HepG2 (cell line): ENCODE results near the gene HMX1. TPM values are rescaled to one million over a fixed set of nuclear protein-coding genes. Genes with fewer than 3 reads are reported as not detected.

ENCODE experiments used
- ATAC-seq: fragments of 200-7000 bp; cut with Tn5 transposase; 3 replicates; pipeline ENCODE4 v1.9.1; 2020; ENCODE audit warnings: mild to moderate bottlenecking, moderate library complexity
- BruUV-seq: library from RNA; stranded (reverse); fragments of 400-500 nt; replicated peaks from 2 replicates; lab custom pipeline; 2021; lab: Mats Ljungman, UMichigan
- CTCF ChIA-PET: fragments of 300-600 bp; formaldehyde crosslinking; extraction: SDS; loops from one replicate; lab custom pipeline; 2021; ENCODE audit warnings: low total read pairs, inconsistent platforms, low intra/inter-chr PET ratio; lab: Yijun Ruan, JAX
- POLR2A ChIA-PET: fragments of 350-600 bp; sonication (Branson Sonifier 250); formaldehyde crosslinking; loops from one replicate; lab custom pipeline; 2020; ENCODE audit warnings: antibody characterized with exemption, inconsistent platforms; lab: Yijun Ruan, JAX
- DNase-seq: peaks from one replicate; pipeline ENCODE4 v3.0.0-alpha.2; 2015; ENCODE audit warnings: low spot score
- FAIRE-seq: peaks from 3 replicates; lab custom pipeline; 2011; peaks lifted over from hg19 to GRCh38; lab: Jason Lieb, UNC
- H2AFZ ChIP-seq: one replicate; pipeline ENCODE4 v1.6.1; 2011; ENCODE audit warnings: low read length, inconsistent platforms
- H3K27ac ChIP-seq: fragments of 300-600 bp; 3 replicates; pipeline ENCODE4 v1.8.0; 2011; ENCODE audit warnings: mixed run types, mild to moderate bottlenecking, mixed read lengths, low read length, inconsistent platforms; ENCODE audit not compliant: insufficient read depth; ENCODE audit errors: extremely low read length
- H3K27me3 ChIP-seq, 2 experiments: fragments of 200-600 bp in 1 of 2; 2 replicates in 1 of 2; 3 replicates in 1 of 2; pipeline versions ENCODE4 v1.6.0 to v1.8.0; 2011; ENCODE audit warnings: low read length in 2 of 2, mild to moderate bottlenecking in 2 of 2, moderate library complexity in 2 of 2, inconsistent platforms in 1 of 2; ENCODE audit not compliant: insufficient read depth in 2 of 2, control insufficient read depth in 1 of 2
- H3K36me3 ChIP-seq, 2 experiments: fragments of 200-600 bp in 1 of 2; replicated peaks in 1 of 2; 2 replicates in 1 of 2; 3 replicates in 1 of 2; pipeline versions ENCODE4 v1.5.1 to v1.8.0; 2011; ENCODE audit warnings: low read length in 2 of 2, inconsistent platforms in 1 of 2; ENCODE audit not compliant: insufficient read depth in 2 of 2, control insufficient read depth in 1 of 2
- H3K4me1 ChIP-seq: 2 replicates; pipeline ENCODE4 v1.5.1; 2012; ENCODE audit warnings: low read length, inconsistent platforms; ENCODE audit not compliant: insufficient read depth
- H3K4me2 ChIP-seq: 2 replicates; pipeline ENCODE4 v1.6.0; 2011; ENCODE audit warnings: low read depth, low read length, inconsistent platforms
- H3K4me3 ChIP-seq, 3 experiments: fragments of 200-600 bp in 1 of 3; sonication (generic), shearing (Covaris generic) in 1 of 3; replicated peaks in 1 of 3; 2 replicates each; pipeline ENCODE4 v1.5.1; 2011 to 2016; ENCODE audit warnings: low read length in 3 of 3, inconsistent platforms in 2 of 3, low read depth in 2 of 3, mild to moderate bottlenecking in 2 of 3, control low read depth in 1 of 3, mixed read lengths in 1 of 3; ENCODE audit not compliant: insufficient read depth in 1 of 3
- H3K79me2 ChIP-seq: one replicate; pipeline ENCODE4 v1.6.1; 2011; ENCODE audit warnings: low read length, inconsistent platforms; ENCODE audit not compliant: insufficient read depth
- H3K9ac ChIP-seq: 2 replicates; pipeline ENCODE4 v1.6.0; 2011; ENCODE audit warnings: mild to moderate bottlenecking, low read depth, low read length, inconsistent platforms; ENCODE audit not compliant: insufficient read depth
- H3K9me3 ChIP-seq: 2 replicates; pipeline ENCODE4 v1.5.1; 2012; ENCODE audit warnings: mild to moderate bottlenecking, low read length
- H4K20me1 ChIP-seq: 2 replicates; pipeline ENCODE4 v1.6.0; 2011; ENCODE audit warnings: inconsistent platforms, mild to moderate bottlenecking, low read length, moderate library complexity; ENCODE audit not compliant: insufficient read depth
- FOXM1 ChIP-seq: sonication (generic); formaldehyde crosslinking; IDR thresholded peaks from 2 replicates; pipeline ENCODE4 v1.5.0; 2020; ENCODE audit warnings: missing genetic modification reagents
- FOXP1 ChIP-seq, 2 experiments: fragments of 450-650 bp in 1 of 2; IDR thresholded peaks; 2 replicates each; pipeline ENCODE4 v1.6.1; 2017 to 2018; ENCODE audit warnings: antibody characterized with exemption in 1 of 2
- MYC ChIP-seq: sonication (generic); formaldehyde crosslinking; IDR thresholded peaks from 2 replicates; pipeline ENCODE4 v1.9.0; 2021; ENCODE audit warnings: missing genetic modification reagents, borderline replicate concordance
- NFATC3 ChIP-seq: sonication (generic); formaldehyde crosslinking; IDR thresholded peaks from 2 replicates; pipeline ENCODE4 v1.5.1; 2020; ENCODE audit warnings: mild to moderate bottlenecking, missing genetic modification reagents
- NFRKB ChIP-seq: fragments of 450-650 bp; IDR thresholded peaks from 2 replicates; pipeline ENCODE4 v1.6.1; 2017
- NR2C2 ChIP-seq: sonication (generic); formaldehyde crosslinking; IDR thresholded peaks from 2 replicates; pipeline ENCODE4 v1.4.0; 2020; ENCODE audit warnings: missing genetic modification reagents, mild to moderate bottlenecking, moderate library complexity, borderline replicate concordance
- ZNF383 ChIP-seq: sonication (generic); formaldehyde crosslinking; IDR thresholded peaks from 2 replicates; pipeline ENCODE4 v1.4.0; 2020; ENCODE audit warnings: missing genetic modification reagents, mild to moderate bottlenecking, borderline replicate concordance
- ZNF430 ChIP-seq: sonication (generic); formaldehyde crosslinking; IDR thresholded peaks from 2 replicates; pipeline ENCODE4 v1.9.0; 2021; ENCODE audit warnings: mild to moderate bottlenecking, missing genetic modification reagents
- ZNF441 ChIP-seq: sonication (generic); formaldehyde crosslinking; IDR thresholded peaks from 2 replicates; pipeline ENCODE4 v1.7.0; 2021; ENCODE audit warnings: missing genetic modification reagents, borderline replicate concordance
- ZNF569 ChIP-seq: sonication (generic); formaldehyde crosslinking; IDR thresholded peaks from 2 replicates; pipeline ENCODE4 v1.5.0; 2020; ENCODE audit warnings: mild to moderate bottlenecking, missing genetic modification reagents, moderate library complexity, borderline replicate concordance
- ZNF614 ChIP-seq: IDR thresholded peaks from 2 replicates; pipeline ENCODE4 v1.6.1; 2018; ENCODE audit warnings: missing biosample characterization, missing genetic modification reagents, inconsistent platforms, borderline replicate concordance
- ZNF629 ChIP-seq: sonication (generic); formaldehyde crosslinking; conservative IDR thresholded peaks from 2 replicates; pipeline ENCODE4 v1.5.0; 2020; ENCODE audit warnings: missing genetic modification reagents
- WGBS: methylation state at CpG from one replicate; pipeline ENCODE4 v1.1.6; 2017; ENCODE audit warnings: low lambda C conversion rate; 5-methylcytosine and 5-hydroxymethylcytosine counted together
- in situ Hi-C: cut with HindIII; loops from 2 replicates; pipeline ENCODE4 v1.10.0; 2017; ENCODE audit warnings: low pct_unique_long_range_greater_than_20kb; ENCODE audit not compliant: extremely low pct_ligation_motif_present
- intact Hi-C: fragments of 100-400 bp; cut with micrococcal nuclease; formaldehyde crosslinking; loops from one replicate; pipeline ENCODE4 v1.10.0; 2022; ENCODE audit not compliant: unreplicated experiment
- polyA plus RNA-seq, 8 experiments: library from polyadenylated mRNA; depleted of rRNA in 3 of 8; stranded (reverse) in 7 of 8; unstranded in 1 of 8; fragments of >200 nt; fragmentation: Illumina TruSeq in 4 of 8; extraction: Trizol in 4 of 8; gene quantifications; 2 replicates each; pipeline versions ENCODE4 v1.2.1 to v1.2.3, GENCODE V29; 2011 to 2016; ENCODE audit warnings: low read depth in 4 of 8, missing spikeins in 1 of 8, mixed read lengths in 1 of 8; ENCODE audit not compliant: insufficient read depth in 1 of 8
- total RNA-seq, 5 experiments: library from RNA; depleted of rRNA; stranded (reverse); fragments of >200 nt; fragmentation: Illumina TruSeq; extraction: Trizol; gene quantifications; 2 replicates each; pipeline ENCODE4 v1.2.3, GENCODE V29; 2016; ENCODE audit warnings: low read depth in 1 of 5
- TF ChIP-seq, protein P1 (sequence below): IDR thresholded peaks from 2 replicates; pipeline ENCODE4 v1.6.1; 2016; ENCODE audit warnings: missing biosample characterization, missing genetic modification reagents, low read depth
- TF ChIP-seq, protein P2 (sequence below): sonication (generic); formaldehyde crosslinking; IDR thresholded peaks from 2 replicates; pipeline ENCODE4 v1.9.0; 2022; ENCODE audit warnings: missing genetic modification reagents, mild to moderate bottlenecking, borderline replicate concordance

HMX1 gene
- total and polyA plus RNA-seq, 2 of the 13 experiments (the other 11 are each of a cell fraction or from before 2014, with no cell fraction given) = not detected

DNA sequence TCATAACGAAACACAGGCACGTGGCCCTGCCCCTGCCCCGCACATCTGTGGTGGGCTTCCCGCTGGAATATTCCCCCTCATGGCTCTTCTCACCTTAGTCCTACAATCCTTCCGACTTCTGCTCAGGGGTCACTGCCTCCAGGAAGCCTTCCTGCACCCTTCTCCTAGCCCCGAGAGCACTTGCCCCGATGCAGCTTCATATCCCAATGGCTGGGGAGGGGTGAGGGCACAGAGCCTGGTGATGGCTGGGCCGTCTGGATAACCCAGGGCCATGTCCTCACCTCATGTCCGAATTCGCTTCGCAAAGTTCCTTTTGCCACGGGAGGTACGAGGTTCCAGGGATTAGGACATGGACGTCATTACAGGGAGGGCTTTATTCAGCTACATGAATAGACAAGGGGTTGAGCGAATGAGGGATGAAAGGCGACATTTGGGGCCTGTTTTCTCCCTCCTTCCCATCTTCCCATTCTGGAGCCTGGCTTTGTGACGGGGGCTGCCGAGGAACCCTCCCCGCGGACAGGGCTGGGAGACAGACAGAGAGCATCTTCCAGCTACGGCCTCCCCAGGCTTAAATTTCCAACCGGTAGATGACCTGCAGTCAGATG, 35.5 kb upstream of the HMX1 start:
- Histone ChIP-seq H3K79me2 (no peaks in the 10 kb centered on the region), H3K4me3 (no peak overlapping the region), H2AFZ (no peak overlapping the region), H4K20me1 (no peaks in the 10 kb centered on the region), H3K9ac (no peak overlapping the region), H3K4me1 (no peaks in the 10 kb centered on the region), H3K36me3 (no peaks in the 10 kb centered on the region), H3K27me3 (peaks cover 19 to 84% of the 10 kb centered on the region in 2 experiments), H3K9me3 (no peaks in the 10 kb centered on the region), H3K27ac (no peak overlapping the region), H3K4me2 (no peak overlapping the region)
- intact Hi-C loops = no loop called here
- ATAC-seq (no peak), DNase-seq (no peak), FAIRE-seq (no peak)
- WGBS = 12% methylated on average over 16 of the region's 22 CpGs
- TF ChIP-seq ZNF383 (CRISPR knock-in tag) (no peak), NFATC3 (CRISPR knock-in tag) (no peak), MYC (CRISPR knock-in tag) (no peak), ZNF614 (CRISPR knock-in tag) (no peak), NR2C2 (no peak)
- TF ChIP-seq, protein P1, sequence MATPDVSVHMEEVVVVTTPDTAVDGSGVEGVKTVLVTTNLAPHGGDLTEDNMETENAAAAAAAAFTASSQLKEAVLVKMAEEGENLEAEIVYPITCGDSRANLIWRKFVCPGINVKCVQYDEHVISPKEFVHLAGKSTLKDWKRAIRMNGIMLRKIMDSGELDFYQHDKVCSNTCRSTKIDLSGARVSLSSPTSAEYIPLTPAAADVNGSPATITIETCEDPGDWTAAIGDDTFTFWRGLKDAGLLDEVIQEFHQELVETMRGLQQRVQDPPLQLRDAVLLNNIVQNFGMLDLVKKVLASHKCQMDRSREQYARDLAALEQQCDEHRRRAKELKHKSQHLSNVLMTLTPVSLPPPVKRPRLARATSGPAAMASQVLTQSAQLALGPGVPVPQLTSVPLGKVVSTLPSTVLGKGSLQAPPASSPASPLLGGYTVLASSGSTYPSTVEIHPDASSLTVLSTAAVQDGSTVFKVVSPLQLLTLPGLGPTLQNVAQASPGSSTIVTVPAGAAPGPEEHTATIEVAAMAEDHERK (CRISPR knock-in tag) = no peak
- no TSS peak for BruUV-seq
- CTCF ChIA-PET = no interaction called here
- in situ Hi-C loops = no loop called here
- POLR2A ChIA-PET = no interaction called here

DNA sequence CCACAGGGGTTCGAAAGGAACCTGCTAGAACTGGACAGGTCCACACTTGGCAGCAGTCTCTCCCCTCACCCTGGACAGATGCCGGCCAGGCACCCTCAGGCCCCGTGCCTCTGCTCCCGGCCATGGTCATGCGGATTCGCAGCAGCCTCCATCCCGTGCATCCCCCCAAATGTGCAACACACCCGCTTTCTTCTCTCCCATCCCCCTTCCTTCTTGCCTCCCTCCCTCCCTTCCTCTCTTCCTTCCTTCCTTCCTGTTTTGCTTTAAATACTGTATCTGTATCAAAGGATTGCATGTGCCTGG, 35.0 kb upstream of the HMX1 start:
- ATAC-seq (no peak), FAIRE-seq (no peak), DNase-seq (no peak)
- H3K4me3 ChIP-seq = no peak overlapping the region
- H3K4me1 ChIP-seq = no peaks in the 10 kb centered on the region
- in situ Hi-C loops = no loop called here
- H3K79me2 ChIP-seq = no peaks in the 10 kb centered on the region
- H3K27ac ChIP-seq = no peak overlapping the region
- no peak overlapping the region for H3K4me2 ChIP-seq
- BruUV-seq = no TSS peak
- POLR2A ChIA-PET = no interaction called here
- WGBS = 8% methylated on average over 8 of the region's 8 CpGs
- intact Hi-C loops = no loop called here
- peaks cover 20 to 79% of the 10 kb centered on the region in 2 experiments for H3K27me3 ChIP-seq
- H2AFZ ChIP-seq = no peak overlapping the region
- H3K9me3 ChIP-seq = no peaks in the 10 kb centered on the region
- CTCF ChIA-PET = no interaction called here
- H4K20me1 ChIP-seq = no peaks in the 10 kb centered on the region
- H3K36me3 ChIP-seq = no peaks in the 10 kb centered on the region
- H3K9ac ChIP-seq = no peak overlapping the region
- TF ChIP-seq NFRKB (no peak), FOXM1 (CRISPR knock-in tag) (no peak), ZNF441 (CRISPR knock-in tag) (no peak), FOXP1 (IDR thresholded peaks at IDR 0.05) (no peak), FOXP1 (CRISPR knock-in tag; IDR thresholded peaks at IDR 0.05) (no peak), ZNF569 (no peak), ZNF629 (no peak), ZNF430 (no peak)
- TF ChIP-seq, protein P2, sequence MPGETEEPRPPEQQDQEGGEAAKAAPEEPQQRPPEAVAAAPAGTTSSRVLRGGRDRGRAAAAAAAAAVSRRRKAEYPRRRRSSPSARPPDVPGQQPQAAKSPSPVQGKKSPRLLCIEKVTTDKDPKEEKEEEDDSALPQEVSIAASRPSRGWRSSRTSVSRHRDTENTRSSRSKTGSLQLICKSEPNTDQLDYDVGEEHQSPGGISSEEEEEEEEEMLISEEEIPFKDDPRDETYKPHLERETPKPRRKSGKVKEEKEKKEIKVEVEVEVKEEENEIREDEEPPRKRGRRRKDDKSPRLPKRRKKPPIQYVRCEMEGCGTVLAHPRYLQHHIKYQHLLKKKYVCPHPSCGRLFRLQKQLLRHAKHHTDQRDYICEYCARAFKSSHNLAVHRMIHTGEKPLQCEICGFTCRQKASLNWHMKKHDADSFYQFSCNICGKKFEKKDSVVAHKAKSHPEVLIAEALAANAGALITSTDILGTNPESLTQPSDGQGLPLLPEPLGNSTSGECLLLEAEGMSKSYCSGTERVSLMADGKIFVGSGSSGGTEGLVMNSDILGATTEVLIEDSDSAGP (CRISPR knock-in tag) = no peak
